GM18526 (cell line): ENCODE measurements around the gene XXYLT1.

Source experiments
- POLR2A ChIP-seq: IDR thresholded peaks from 3 replicates; pipeline ENCODE4 v1.6.1; 2011; ENCODE audit not compliant: insufficient read length; ENCODE audit errors: extremely low read depth

Gene XXYLT1

DNA sequence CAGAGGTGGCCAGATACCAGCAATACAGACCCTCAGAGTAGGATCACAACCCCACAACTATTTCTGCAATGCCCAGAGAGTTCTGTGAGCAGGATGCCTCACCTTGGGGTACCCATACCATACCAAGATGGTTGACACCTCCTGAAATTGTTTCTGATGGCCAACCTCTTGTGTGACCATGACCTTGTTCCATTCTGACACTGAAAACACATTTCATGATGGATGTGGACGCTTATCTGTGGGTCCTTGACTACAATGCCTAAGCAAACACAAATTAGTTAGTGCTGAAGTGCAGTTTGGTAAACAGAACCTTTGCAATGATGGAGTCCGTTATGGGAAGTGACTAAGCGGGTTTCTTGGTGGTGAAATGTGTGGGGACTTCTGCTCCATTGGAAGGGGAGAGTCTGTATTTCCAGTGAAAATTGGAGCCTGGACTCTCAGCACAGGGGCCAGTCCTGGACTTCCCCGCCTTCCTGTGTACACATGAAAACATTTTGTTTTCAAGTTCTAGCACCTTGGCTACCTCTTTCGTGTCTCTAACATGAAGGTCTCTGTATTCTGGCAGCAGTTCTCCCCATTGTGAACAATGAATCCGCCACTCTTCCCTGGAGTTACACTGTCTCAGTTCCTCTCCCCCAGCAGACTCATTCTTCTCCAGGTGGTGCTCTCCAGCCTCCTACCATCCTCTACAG, 106.2 kb downstream of the XXYLT1 start:
- no peak for TF ChIP-seq POLR2A

- no peak for TF ChIP-seq POLR2A
Measured at GRCh38 chr3:195163719-195164572, 107.0 kb downstream of the XXYLT1 start.

- no peak for TF ChIP-seq POLR2A
Measured at GRCh38 chr3:195162816-195163215, 108.1 kb downstream of the XXYLT1 start.

DNA sequence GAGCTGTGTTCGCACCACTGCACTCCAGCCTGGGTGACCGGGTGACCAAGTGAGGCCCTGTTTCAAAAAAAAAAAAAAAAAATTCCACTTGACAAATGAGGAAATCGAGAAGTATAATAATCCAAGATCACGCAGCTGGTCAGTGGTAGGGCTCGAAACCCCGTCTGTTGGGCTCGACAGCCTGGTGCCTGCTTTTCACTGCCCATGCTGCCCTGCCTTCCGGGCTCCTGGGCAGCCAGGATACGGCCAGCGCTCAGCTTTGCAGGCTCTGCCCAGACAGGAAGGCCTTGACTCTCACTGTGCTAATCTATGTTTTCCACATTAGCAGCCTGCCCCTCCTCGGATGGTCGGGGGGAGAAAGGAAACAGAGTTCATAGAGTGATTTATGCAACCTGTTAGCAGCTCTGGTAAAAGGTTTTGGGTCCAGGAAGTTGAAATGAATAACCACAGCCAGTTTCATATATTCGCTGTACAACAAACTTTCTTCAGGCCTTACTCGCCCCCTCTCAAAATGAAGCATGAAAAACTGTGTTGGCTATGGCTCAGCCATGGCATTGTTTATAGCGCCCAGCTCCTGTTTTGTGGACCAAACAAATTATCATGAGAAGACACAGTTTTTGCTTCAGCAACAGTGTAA, 108.8 kb downstream of the XXYLT1 start:
- no peak for TF ChIP-seq POLR2A

GRCh38 chr3:195160908-195161434, 110.0 kb downstream of the XXYLT1 start:
- TF ChIP-seq POLR2A: no peak

DNA sequence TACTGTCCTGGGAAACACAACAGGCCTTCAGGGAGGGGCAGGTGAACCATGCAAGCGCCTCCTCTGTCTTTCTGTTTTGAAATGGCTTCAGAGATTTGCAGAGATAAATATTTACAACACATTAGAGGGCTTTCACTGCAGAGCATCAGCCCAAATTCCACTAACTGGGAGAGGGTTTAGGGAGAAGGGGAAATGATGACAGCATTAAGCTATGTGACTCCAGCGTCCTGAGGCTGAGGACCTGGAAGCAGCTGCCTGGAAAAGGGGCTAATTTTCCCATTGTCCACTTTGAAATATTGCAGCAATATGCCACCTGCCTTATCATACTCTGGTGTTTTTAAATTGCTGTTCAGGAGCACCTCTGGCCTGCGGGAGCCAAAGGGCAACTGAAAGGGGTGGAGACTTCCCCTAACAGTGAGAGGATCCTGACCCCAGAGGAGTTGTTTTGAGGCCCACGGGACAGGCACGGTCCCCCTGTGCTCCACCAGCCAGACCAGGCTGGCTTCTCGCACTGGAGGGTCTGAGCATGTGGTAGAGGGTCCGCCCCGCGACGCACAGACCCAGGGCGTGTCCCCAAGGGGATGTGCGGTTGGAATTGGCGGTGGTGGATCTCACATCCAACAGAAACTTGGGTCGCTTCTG, 110.6 kb downstream of the XXYLT1 start:
- no peak for TF ChIP-seq POLR2A

- TF ChIP-seq POLR2A: no peak
Measured at GRCh38 chr3:195159814-195160165, 111.2 kb downstream of the XXYLT1 start.

DNA sequence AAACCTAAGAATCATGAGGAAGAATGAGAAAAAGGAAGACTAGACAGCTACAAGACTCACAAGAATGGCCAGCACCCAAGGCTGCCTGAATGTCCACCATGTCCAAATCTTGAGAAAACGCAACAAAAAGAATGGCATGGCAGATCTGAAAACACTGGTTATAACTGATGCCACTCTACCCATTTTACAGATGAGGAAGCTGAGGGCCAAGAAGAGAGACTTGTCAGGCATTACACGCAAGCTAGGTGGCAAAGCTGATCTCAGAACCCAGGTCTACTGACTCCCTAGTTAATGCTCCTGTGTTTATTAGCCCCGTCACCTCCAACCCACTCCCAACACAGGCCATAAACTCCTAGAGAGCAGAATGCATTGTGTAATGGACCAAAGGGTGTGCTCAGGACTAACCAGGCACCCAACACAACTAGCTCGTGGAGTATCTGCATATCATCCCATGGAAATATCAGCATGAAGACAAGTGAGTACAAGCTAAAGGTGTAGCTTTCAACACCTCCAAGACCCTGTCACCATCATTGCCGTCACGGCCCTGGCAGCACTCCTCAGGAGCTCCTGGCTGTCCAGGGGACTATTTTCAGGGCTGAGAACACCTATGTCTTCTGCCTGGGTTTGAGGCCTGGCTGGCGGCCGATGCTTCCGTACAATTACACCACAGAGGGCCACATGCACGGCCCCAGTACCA, 111.7 kb downstream of the XXYLT1 start:
- TF ChIP-seq POLR2A: no peak

DNA sequence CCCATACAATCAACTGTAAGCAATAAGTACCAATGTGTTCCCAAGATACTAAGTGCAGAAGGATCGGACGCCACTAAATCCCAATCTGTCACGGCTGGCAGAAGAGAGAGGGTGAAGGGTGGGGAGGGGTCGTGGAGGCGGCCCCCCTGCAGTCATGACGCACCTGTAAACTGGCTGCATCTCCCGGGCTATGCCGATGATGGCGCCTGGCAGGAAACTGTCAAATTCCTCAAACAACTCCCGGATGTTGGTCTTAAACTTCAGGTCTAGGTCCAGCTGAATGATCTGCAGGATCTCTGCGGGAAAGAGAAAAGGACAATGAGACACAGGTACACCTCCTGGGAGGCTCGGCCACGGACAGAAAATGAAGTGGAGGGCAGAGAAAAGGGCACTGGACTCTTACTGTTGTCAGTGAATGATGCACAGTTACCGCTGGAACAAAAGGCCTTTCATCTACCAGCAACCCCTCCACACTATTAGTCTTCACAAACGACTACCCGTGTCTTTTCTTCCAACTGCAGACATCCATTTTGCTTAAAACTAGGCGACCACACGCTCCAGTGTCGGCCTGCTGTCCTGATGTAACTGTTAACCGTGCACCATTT, 114.6 kb downstream of the XXYLT1 start:
- TF ChIP-seq POLR2A: no peak

- TF ChIP-seq POLR2A: no peak
Measured at GRCh38 chr3:195155570-195156241, 115.3 kb downstream of the XXYLT1 start.

DNA sequence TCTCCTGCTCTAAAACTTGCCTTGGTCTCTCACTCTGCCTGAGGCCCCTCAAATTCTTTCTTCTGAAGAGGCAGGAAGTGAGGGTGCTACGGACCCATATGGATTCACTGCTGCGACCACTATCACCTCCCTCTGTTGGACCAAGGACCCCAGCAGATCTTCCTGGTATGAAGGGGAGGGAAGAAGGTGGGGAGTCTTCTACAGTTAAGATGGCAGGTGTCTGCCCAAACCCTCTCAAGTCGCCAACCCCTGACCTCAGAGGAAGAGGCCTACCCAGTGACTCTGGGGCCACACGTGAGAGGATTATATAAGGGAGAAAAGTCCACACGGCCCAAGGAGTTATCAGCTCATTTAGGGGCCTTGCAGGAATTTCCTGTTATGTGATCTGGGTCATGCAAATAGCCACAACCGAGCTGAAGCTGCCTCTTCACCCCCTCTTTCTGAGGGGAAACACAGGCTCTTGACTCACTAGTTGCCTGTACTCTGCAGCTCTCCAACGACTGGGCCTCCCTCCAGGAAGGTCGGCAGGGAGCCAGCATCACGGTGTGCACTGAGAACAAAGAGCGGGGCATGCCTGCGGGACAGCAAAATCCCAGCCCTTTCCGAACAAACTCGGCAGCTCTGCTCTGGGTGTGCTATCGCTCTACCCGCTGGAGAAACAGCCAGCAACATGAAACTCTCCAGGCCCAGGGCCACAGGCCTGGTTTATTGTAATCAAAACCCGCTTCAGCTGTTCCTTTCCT, 116.0 kb downstream of the XXYLT1 start:
- TF ChIP-seq POLR2A: no peak

- TF ChIP-seq POLR2A: no peak
Measured at GRCh38 chr3:195154111-195154791, 116.7 kb downstream of the XXYLT1 start.

GRCh38 chr3:195153653-195154052, 117.3 kb downstream of the XXYLT1 start:
- no peak for TF ChIP-seq POLR2A
